ENCODE measurements around the gene HNRNPUL1.

DNA sequence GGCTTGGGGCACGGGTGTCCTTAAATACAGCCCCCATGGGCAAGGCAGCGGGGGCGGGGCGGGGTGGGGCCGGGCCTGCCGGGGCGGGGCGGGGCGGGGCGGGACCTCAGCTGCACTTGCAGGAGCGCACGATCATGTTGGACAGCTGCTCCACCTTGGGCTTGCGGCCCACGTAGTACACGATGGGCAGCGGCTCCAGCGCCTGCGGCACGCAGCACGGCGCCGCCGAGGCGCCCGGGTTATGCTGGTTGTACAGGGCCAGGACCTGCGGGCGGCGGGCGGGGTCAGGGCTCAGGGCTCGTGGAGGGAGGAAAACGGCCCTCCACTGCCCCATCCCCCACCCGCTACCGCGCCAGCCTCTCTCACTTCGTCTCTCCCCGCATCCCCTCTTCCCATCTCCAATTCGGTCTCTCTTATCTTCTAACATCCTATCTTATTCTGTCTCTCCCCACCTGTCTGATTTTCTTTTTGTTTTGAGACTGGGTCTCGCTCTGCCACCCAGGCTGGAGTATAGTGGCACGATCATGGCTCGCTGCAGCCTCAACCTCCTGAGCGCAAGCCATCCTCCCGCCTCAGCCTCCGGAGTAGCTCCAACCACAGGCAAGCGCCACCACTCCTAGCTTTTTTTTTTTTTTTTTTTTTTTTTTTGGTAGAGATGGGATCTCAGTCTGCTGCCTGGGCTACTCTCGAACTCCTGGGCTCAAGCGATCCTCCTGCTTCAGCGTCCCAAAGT is 66.9 kb downstream of the HNRNPUL1 start:
- TF ChIP-seq, protein P1, sequence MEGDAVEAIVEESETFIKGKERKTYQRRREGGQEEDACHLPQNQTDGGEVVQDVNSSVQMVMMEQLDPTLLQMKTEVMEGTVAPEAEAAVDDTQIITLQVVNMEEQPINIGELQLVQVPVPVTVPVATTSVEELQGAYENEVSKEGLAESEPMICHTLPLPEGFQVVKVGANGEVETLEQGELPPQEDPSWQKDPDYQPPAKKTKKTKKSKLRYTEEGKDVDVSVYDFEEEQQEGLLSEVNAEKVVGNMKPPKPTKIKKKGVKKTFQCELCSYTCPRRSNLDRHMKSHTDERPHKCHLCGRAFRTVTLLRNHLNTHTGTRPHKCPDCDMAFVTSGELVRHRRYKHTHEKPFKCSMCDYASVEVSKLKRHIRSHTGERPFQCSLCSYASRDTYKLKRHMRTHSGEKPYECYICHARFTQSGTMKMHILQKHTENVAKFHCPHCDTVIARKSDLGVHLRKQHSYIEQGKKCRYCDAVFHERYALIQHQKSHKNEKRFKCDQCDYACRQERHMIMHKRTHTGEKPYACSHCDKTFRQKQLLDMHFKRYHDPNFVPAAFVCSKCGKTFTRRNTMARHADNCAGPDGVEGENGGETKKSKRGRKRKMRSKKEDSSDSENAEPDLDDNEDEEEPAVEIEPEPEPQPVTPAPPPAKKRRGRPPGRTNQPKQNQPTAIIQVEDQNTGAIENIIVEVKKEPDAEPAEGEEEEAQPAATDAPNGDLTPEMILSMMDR (optimal IDR thresholded peaks at IDR 0.05 in 1 of 3, IDR thresholded peaks at IDR 0.05 in 1 of 3, conservative IDR thresholded peaks at IDR 0.05 in 1 of 3; ENCODE audit: extremely low read depth in 1 of 3, insufficient read depth in 2 of 3, low read length in 3 of 3): no peak
- TF ChIP-seq EZH2 (IDR thresholded peaks at IDR 0.05; ENCODE audit: low read length): no peak
